Prostate gland (tissue), 2 donors: ENCODE data around the gene ANKMY1.

Source experiments
- POLR2A ChIP-seq: fragments of 450-650 bp; IDR thresholded peaks from one replicate; pipeline ENCODE4 v1.6.1; 2016; ENCODE audit warnings: antibody characterized with exemption, mild to moderate bottlenecking
- TF ChIP-seq, protein P1 (sequence below), 4 experiments: fragments of 200-600 bp in 2 of 4; fragments of 450-650 bp in 2 of 4; sonication (generic) in 2 of 4; IDR thresholded peaks; 1 replicate in 3 of 4; 2 replicates in 1 of 4; pipeline ENCODE4 v1.5.1; 2016 to 2019; ENCODE audit warnings: antibody characterized with exemption in 4 of 4, mild to moderate bottlenecking in 2 of 4, moderate library complexity in 2 of 4

DNA sequence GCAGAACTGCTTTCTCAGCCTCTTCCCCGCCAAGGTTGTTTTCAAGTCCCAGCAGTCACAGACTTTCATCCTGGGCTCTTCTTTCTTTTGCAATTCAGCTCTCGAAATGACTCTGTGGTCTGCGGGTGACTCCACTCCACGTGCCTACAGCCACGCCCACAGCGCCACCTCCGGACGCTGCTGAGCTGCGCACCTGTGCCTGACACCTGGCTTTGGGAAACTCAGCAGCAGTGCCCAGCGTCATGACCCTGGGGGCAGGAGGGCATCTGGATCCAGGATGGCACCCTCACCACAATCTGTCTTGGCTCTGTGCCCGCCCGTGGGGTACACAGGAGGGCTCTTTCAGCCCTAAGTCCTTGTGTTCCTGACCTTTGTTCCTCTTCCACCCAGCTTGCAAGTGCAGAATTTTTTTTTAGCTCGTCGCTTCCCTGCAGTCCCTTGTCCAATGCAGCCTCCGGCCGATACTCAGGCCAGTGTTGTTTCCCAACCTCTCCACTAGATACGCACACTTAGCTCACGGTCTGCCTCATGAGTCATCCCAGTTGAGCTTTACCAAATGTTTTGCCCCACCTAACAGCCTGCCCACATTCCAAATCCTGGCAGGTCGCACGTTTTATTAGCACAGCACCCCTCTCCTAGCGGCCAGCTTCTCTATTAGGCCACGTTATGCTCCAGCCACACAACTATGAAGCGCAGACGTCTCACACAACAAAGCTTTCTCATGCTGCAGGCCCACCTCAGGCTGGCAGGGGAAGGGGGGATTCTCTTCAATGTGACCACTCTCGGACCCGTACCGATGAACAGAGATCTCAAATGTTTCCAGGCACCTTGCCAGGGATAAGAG, 22.2 kb upstream of the ANKMY1 start:
- TF ChIP-seq, protein P1, sequence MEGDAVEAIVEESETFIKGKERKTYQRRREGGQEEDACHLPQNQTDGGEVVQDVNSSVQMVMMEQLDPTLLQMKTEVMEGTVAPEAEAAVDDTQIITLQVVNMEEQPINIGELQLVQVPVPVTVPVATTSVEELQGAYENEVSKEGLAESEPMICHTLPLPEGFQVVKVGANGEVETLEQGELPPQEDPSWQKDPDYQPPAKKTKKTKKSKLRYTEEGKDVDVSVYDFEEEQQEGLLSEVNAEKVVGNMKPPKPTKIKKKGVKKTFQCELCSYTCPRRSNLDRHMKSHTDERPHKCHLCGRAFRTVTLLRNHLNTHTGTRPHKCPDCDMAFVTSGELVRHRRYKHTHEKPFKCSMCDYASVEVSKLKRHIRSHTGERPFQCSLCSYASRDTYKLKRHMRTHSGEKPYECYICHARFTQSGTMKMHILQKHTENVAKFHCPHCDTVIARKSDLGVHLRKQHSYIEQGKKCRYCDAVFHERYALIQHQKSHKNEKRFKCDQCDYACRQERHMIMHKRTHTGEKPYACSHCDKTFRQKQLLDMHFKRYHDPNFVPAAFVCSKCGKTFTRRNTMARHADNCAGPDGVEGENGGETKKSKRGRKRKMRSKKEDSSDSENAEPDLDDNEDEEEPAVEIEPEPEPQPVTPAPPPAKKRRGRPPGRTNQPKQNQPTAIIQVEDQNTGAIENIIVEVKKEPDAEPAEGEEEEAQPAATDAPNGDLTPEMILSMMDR (IDR thresholded peaks at IDR 0.05) = peak in 2 of 4 experiments; percentile 2 to 6
- no peak for TF ChIP-seq POLR2A
